Measurements from ENCODE around the gene CYTL1.

GRCh38 chr4:5033281-5033841 is 14.1 kb upstream of the CYTL1 start:
- TF ChIP-seq POLR2A (IDR thresholded peaks at IDR 0.05; ENCODE audit: low read depth, low read length) (no peak), CTCF (IDR thresholded peaks at IDR 0.05; ENCODE audit: extremely low read depth in 1 of 2, insufficient read depth in 1 of 2, low read depth in 1 of 2, low read length in 2 of 2) (no peak)
